NCI-H2196 (cell line): ENCODE results near the gene SLC5A5.
"Not testable (repeated sequence)": the region's sequence is repeated elsewhere in the genome, so short reads cannot be mapped to it uniquely, and the experiment has no call there.

Experiments used
- DNase-seq: peaks from one replicate; lab custom pipeline; 2025; ENCODE audit not compliant: unreplicated experiment; lab: John Stamatoyannopoulos, UW

The SLC5A5 gene

DNA sequence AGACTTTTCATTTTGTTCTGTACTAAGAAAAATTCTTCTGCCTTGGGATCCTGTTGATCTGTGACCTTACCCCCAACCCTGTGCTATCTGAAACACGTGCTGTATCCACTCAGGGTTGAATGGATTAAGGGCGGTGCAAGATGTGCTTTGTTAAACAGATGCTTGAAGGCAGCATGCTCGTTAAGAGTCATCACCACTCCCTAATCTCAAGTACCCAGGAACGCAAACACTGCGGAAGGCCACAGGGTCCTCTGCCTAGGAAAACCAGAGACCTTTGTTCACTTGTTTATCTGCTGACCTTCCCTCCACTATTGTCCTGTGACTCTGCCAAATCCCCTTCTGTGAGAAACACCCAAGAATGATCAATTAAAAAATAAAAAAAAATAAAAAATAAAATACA, 47.4 kb downstream of the SLC5A5 start:
- DNase-seq: not testable (repeated sequence)

DNA sequence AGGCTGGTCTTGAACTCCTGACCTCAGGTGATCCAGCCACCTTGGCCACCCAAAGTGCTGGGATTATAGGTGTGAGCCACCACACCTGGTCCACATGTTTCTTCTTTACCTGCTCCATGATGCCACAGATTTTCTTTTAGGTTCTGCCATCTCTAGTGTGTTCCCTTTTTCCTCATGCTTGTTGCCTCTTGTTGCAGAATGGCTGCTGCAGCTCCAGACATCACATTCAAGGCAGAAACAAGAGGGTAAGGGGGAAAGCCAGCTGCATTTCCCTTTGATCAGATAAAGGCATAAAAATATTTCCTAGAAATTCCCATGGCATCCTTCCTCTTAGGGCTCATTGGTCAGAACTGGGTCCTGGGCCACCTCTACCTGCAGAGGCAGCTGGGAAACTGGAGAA, 48.8 kb downstream of the SLC5A5 start:
- no peak for DNase-seq

DNA sequence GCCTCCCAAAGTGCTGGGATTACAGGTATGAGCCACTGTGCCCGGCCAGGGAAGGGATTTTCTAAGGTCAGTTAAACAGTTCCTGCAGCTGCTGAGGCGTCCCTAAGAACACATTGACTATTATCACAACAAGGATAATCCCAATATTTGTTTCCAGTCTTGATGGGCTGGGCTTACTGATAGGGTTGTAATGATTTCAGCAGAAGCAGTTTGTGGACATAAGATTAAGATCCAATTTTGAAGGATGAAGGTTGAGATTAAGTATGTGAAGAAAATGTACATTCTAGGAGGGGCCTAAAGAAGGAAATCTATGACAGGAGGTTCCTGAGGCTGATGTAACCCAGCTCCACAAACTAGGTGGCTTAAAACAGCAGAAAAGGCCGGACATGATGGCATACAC, 50.4 kb downstream of the SLC5A5 start:
- no peak for DNase-seq

DNA sequence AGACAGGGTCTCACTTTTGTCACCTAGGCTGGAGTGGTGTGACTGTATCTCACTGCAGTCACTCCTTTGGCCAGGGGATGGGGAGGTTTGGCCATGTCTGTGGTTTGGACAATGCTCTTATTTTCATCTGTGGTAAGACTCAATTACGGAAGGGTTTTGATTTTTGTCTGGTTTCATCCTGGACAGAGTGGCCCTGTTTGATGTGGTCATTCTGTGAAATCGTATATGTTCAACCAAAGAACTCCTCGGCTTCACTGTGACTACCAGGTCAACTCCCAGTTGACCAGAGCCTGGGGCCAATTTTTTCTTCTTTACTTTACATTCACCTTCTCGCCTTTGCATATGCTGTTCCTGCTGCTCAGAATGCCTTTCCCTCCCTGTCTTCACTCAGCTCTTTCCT, 54.3 kb downstream of the SLC5A5 start:
- DNase-seq: no peak

DNA sequence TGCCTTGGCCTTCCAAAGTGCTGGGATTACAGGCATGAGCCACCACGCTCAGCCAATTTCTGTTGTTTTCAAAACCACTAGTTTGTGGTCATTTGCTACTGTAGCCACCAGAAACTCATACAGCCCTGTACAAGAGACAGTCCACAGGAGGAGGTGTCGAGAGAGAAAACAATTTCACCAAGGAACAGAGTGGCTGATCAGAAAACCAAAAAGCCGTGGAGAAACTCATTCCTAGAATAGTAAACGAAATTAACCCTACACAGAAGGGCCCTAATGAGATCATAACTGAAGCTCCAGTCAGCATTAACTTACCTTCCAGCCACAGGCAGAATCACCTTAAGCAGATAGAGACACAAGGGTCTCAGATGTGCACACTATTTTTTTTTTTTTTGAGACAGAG, 57.3 kb downstream of the SLC5A5 start:
- no peak for DNase-seq

DNA sequence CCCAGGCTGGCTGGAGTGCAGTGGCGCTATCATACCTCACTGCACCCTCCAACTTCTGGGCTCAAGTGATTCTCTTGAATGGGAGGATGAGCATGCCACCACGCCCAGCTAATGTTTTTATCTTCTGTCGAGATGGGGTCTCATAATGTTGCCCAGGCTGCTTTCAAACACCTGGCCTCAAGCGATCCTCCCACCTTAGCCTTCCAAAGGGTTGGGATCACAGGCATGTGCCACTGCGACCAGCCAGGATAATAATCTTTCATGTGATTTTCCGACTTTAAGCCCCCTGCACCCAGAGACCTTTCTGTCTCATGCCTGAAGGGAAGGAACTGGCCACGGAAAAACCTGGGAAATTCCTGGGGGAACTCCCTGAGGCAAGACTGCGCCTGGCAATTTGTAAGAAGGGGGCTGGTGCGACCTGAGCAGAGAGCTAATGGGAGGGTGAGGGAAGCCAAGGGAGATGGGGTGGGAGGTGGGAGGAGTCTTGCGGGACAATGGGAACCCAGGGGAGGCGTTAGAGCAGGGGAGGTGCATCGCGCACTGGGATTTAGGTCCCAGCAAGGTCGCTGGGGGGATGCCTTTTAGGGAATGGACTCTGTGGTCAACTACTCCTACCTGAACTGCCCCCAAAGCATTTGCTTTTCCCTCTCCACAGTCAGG, 59.9 kb downstream of the SLC5A5 start:
- DNase-seq: no peak

DNA sequence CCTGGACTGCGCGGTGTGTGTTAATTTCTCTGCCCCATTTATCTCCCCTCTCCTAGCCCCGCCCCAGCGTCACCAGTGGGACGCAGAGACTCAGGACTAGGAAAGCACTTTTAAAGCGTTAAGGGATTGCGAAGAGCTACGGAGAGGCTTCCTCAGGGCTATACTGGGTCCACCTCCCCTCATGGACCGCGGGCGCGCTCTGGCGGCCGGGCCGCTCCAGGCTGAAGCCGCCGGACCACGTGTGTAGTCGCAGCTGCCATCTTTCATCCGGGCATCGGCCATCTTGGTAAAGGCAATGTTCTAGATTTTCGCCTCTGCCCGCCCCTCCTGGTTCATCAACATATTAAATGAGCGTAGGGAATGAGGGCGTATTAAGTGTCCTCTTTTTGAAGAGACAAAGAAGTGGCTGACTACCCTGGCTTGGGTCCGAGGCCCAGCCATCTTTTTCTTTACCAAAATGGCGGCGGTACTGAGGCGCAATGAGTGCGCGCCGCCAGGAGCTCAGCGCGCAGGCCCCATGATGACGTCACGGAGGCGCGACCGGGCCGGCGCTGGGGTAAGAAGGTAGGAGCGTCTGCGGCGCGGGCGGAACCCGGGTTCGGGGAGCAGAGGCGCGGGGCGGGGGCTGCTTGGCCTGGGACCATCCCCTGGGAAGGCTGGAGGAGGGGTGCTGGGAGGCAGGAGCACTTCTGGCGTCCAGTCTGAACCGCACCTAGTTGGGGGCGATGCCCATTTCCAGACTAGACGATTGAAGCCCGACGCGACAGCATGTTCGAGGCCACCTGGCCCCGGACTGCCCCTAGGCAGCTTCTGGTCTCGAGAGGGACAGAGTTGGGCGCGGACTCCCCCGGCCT, 61.0 kb downstream of the SLC5A5 start, which contains the start of gene CCDC124:
TSS of gene CCDC124 (plus strand) at position 531 of the 854 bp plus-strand sequence. CDS start 3,406 bp downstream, outside the sequence.
- peak; percentile 92 for DNase-seq

DNA sequence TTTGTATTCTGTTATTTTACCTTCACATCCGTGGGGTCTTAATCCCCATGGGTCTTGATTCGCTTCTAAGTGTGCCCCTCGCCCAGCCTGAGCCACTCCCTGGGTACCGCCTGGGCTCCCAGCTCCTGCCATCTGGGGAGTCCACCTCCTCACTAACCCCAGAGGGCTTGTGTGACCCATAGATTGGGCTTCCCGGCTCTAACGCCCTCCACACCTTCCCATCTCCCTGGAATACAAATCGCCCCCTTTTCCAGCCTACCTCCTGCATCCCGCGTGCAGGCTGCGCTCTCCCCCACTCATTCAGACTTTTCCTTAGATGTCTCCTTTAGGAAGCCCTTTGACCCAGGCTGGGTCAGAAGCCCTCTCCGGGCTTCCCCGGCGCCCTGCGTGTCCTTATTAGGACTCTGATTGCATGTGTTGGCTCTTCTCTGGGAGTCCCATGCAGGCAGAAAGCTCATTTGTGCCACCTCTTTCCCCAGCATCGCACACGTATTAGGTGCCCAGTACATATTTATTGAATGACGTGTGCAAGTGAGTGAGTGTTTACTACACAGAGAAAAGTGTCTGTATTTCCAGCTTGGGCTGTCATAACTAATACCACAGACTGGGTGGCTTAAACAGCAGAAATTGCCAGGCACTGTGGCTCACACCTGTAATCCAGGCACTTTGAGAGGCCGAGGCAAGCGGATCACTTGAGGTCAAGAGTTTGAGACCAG, 61.8 kb downstream of the SLC5A5 start:
- DNase-seq: no peak

DNA sequence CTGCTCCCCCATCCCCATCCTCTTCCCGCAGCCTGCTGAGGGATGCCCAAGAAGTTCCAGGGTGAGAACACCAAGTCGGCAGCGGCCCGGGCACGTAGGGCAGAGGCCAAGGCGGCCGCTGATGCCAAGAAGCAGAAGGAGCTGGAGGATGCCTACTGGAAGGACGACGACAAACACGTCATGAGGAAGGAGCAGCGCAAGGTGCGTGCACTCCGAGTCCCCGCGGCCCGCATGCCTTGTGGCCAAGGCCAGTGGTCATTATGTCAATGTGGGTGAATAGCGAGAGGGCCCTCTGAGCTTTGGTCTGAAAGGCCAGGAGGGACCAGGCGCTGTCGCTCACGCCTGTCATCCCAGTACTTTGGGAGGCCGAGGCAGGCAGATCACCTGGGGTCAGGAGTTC, 64.6 kb downstream of the SLC5A5 start:
- DNase-seq: no peak

DNA sequence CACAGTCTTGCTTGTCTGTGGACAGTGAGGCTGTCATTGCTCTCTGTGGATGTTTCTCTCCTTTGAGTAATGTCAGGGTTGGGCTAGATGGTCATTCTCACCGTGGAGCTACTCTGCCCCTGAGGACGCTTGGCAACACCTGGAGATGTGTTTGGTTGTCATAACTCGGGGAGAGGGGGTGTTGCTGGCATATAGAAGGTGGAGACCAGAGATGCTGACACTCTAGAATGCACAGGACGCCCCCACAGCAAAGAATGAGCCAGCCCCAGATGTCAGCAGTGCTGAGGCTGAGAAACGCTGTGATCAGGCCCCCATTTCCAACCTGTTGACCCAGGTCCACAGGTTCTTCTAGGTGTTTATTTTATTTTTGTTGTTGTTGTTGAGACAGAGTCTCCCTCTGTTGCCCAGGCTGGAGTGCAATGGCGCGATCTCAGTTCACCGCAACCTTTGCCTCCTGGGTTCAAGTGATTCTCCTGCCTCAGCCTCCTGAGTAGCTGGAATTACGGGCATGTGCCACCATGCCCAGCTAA, 65.7 kb downstream of the SLC5A5 start:
- DNase-seq: no peak

DNA sequence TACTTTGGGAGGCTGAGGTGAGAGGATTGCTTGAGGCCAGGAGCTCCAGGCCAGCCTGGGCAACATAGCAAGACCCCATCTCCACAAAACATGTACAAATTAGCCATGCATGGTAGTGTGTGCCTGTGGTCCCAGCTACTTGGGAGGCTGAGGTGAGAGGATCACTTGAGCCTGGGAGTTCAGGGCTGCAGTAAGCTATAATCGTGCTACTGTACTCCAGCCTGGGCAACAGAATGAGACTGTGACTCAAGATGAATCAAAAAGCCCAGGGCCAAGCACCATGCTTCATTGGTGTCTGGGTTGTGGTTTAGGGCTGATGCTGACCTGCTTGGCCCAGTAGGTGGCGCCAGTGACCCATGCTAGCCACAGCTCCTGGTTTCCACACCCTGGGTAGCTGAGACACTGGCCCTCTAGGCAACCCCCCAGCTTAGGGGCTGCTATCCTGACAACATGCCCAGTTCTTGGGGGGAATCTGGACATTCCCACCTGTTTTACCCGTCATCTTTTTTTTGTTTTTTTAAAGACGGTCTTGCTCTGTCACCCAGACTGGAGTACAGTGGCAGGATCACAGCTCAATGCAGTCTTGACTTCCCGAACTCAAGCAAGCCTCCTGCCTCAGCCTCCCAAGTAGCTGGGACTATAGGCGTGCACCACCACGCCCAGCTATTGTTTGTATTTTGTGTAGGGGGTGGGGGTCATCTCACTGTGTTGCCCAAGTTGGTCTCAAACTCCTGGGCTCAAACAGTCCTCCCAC, 66.5 kb downstream of the SLC5A5 start:
- peak; percentile 65 for DNase-seq

DNA sequence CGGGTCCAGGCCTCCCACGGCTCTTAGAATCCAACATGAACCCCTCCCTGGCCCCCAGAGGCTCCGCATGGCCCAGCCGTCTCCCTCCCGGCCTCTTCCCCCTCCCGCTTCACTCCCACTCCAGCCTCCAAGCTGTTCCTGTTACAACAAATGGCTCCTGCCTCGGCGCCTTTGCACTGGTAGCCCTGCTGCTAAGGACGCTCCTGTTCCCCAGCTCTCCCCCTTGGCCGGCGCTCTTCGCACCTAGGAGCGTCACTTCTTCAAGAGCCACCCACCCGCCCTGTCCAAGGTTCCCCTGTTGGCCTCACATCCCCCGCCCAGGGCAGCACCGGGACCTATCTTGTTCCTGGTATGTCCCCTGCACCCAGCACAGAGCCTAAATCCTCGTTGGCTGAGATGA, 70.4 kb downstream of the SLC5A5 start:
- no peak for DNase-seq

DNA sequence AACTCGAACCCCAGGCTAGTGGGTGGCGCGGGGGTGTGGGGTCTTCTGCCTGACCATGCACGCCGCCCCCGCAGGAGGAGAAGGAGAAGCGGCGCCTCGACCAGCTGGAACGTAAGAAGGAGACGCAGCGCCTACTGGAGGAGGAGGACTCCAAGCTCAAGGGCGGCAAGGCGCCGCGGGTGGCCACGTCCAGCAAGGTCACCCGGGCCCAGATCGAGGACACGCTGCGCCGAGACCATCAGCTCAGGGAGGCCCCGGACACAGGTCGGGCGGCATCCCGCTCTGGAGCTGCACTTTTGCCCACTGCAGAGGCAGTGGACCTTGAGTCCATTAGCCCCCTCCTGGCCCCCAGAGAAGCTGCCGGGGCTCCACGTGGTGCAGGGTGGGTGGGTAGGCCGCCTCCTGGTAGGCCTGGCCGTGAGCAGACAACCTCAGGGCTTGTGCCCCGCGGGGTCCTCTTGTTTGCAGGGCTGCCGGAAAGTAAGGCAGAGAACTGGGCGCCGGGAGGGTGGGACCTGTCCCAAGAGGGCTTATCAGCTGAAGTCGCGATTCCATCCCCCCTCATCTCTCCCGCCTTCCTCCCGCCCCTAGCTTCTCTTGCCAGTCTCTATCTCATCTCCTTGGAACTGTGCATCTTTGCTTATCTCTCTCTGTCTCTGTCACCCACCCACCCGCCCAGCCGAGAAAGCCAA, 71.0 kb downstream of the SLC5A5 start:
- DNase-seq: no peak

DNA sequence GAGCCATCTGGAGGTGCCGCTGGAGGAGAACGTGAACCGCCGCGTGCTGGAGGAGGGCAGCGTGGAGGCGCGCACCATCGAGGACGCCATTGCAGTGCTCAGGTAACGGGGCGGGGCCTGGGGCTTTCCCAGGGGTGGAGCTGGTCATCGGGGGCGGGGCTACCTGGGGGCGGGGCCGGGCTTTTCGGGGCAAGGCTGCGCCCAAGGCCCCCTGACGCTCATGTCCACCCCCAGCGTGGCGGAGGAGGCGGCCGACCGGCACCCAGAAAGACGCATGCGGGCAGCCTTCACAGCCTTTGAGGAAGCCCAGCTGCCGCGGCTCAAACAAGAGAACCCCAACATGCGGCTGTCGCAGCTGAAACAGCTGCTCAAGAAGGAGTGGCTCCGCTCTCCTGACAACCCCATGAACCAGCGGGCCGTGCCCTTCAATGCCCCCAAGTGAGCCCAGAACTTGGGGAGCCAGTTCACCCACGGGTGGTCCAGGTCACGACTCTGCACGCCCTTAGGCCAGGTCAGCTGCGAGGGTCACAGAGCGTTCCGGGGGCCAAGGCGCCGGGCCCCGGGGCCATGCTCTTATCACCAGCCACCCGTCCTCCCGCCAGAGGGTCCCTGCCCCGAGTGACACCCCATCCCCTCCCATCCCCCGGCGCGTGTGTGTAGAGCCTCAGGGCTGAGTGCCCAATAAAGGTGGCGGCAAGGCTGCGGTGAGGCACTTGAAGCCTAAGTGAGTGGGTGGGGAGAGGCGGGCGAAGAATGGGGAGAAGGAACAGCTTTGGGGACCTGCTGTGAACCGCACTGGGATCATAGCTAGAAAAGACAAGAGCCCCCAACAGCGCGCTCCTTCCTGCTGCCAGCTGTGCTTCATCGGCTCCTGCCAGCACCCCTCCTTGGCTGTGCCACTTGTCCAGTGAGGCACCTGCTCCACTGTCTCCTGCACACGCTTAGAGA, 71.8 kb downstream of the SLC5A5 start:
- no peak for DNase-seq

DNA sequence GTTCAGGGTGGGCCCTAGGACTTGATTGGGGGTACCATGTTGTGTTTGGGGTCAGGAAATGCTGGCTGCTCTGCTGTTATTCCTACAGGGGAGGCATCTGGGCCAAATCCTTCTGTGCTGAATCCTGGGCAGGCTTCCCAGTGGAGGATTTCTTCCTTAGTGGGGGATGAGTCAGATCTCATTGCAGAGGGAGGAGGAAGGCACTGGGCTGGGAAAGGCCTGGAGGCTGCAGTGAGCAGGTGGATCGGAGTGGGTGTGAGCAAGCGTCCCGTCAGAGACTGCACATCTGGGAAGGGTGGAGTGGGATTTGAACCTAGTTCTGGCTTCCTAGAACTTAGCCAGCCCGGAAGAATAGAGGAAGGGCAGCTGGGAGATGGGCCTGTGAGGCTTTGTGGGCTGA, 72.6 kb downstream of the SLC5A5 start:
- no peak for DNase-seq
